Measurements from ENCODE around the gene ZNF491. TPM values are rescaled to one million over a fixed set of nuclear protein-coding genes. Genes with fewer than 3 reads are reported as not detected.
"Not testable (repeated sequence)": the region's sequence is repeated elsewhere in the genome, so short reads cannot be mapped to it uniquely, and the experiment has no call there.

Gene ZNF491
- total RNA-seq, 2 experiments from 2014 or later: 0.80 to 0.89 TPM

- CTCF ChIA-PET: interaction anchor here (0.6 kb wide), 1 partner anchor 22 kb away, joined by 4 read pairs; no protein-coding TSS in a partner anchor
- POLR2A ChIA-PET: interaction anchor here (0.6 kb wide), 1 partner anchor 22 kb away, joined by 6 read pairs; no protein-coding TSS in a partner anchor
Measured at GRCh38 chr19:11792942-11793341, 5.4 kb upstream of the ZNF491 start.

- ChIA-PET CTCF (interaction anchor here (0.6 to 5.3 kb wide), 32 partner anchors 10 to 458 kb away, joined by 3 to 48 read pairs (median 4); partner anchors contain the start of genes ZNF20, ZNF439, ZNF440 and ZNF441), POLR2A (interaction anchor here (0.6 to 1.3 kb wide), 6 partner anchors 23 to 781 kb away, joined by 3 to 5 read pairs (median 4); partner anchors contain the start of gene ZNF441)
Measured at GRCh38 chr19:11797491-11797890, 832 bp upstream of the ZNF491 start.

DNA sequence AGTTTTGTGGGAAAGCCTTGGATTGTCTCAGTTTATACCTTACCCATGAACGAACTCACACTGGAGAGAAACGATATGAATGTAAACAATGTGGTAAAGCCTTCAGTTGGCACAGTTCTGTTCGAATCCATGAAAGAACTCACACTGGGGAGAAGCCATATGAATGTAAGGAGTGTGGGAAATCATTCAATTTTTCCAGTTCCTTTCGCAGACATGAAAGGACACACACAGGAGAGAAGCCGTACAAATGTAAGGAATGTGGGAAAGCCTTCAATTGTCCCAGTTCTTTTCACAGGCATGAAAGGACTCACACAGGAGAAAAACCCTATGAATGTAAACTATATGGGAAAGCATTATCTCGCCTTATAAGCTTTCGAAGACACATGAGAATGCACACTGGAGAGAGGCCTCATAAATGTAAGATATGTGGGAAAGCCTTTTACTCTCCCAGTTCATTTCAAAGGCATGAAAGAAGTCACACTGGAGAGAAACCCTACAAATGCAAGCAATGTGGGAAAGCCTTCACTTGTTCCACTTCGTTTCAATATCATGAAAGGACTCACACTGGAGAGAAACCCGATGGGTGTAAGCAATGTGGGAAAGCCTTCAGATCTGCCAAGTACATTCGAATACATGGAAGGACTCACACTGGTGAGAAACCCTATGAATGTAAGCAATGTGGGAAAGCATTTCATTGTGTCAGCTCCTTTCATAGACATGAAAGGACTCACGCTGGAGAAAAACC lies 8.2 kb downstream of the ZNF491 start:
- ChIA-PET POLR2A (no interaction called here), CTCF (interaction anchor here (2.7 kb wide), 1 partner anchor 9 kb away, joined by 11 read pairs; the partner anchor contains the start of gene ZNF491)

DNA sequence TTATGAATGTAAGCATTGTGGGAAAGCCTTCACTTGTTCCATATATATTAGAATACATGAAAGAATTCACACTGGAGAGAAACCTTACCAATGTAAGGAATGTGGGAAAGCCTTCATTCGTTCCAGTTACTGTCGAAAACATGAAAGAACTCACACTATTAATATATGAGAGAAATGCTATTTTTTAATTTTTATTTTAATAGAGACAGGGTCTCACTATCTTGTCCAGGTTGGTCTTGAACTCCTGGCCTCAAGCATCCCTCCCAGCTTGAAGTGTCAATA lies 8.7 kb downstream of the ZNF491 start:
- CTCF ChIA-PET: interaction anchor here (2.7 kb wide), 1 partner anchor 10 kb away, joined by 11 read pairs; the partner anchor contains the start of gene ZNF491
- POLR2A ChIA-PET: no interaction called here

DNA sequence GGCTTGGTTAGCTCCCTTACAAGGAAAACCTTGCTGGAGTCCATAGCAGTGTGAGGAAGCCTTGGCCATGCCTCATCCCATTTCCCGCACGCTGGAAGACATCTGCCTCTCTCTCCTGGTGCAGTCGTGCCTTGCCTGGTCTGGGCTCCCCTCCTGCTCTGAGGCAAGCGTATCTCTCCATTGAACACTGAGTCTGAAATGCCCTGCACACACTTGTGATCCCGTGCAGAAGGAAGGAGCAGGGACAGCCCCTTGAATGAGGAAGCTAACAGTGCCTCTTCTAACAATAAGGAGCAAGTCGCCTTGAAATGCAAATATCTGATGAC lies 15.3 kb downstream of the ZNF491 start:
- ChIA-PET POLR2A (interaction anchor here (0.5 to 0.9 kb wide), 3 partner anchors 35 to 276 kb away, joined by 3 read pairs; partner anchors contain the start of gene ZNF441), CTCF (interaction anchor here (0.6 to 5.1 kb wide), 5 partner anchors 9 to 441 kb away, joined by 3 to 48 read pairs (median 3); partner anchors contain the start of gene ZNF491)

- ChIA-PET CTCF (interaction anchor here (0.6 to 5.1 kb wide), 3 partner anchors 15 to 442 kb away, joined by 4 to 48 read pairs (median 6); partner anchors contain the start of gene ZNF491), POLR2A (interaction anchor here (0.7 to 0.9 kb wide), 2 partner anchors 35 to 47 kb away, joined by 3 read pairs; partner anchors contain the start of gene ZNF441)
Measured at GRCh38 chr19:11814029-11814699, 15.8 kb downstream of the ZNF491 start, which contains the start of gene ZNF440. TSS of gene ZNF440 (plus strand) at chr19:11814273. CDS start at chr19:11814448, 175 bp downstream.

DNA sequence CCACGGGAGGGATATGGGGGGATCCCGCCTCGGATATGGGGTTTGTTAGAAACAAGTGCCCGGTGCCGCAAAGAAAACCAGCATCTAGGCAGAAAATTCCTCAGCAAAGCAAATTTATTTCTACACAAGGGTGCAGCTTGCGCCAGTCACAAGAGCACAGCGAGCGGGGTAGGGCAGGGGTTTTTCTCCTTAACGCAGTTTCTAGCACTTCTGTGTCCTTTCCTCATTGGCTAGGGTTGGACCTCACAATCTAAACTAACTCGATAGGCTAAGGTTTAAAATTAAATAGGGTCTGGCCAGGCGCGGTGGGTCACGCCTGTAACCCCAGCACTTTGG lies 16.3 kb downstream of the ZNF491 start:
- CTCF ChIA-PET: interaction anchor here (1.0 to 5.1 kb wide), 3 partner anchors 13 to 108 kb away, joined by 3 to 48 read pairs (median 6); partner anchors contain the start of gene ZNF491
- POLR2A ChIA-PET: no interaction called here

GRCh38 chr19:11821474-11822109 lies 23.3 kb downstream of the ZNF491 start:
- POLR2A ChIA-PET: no interaction called here
- CTCF ChIA-PET: no interaction called here

DNA sequence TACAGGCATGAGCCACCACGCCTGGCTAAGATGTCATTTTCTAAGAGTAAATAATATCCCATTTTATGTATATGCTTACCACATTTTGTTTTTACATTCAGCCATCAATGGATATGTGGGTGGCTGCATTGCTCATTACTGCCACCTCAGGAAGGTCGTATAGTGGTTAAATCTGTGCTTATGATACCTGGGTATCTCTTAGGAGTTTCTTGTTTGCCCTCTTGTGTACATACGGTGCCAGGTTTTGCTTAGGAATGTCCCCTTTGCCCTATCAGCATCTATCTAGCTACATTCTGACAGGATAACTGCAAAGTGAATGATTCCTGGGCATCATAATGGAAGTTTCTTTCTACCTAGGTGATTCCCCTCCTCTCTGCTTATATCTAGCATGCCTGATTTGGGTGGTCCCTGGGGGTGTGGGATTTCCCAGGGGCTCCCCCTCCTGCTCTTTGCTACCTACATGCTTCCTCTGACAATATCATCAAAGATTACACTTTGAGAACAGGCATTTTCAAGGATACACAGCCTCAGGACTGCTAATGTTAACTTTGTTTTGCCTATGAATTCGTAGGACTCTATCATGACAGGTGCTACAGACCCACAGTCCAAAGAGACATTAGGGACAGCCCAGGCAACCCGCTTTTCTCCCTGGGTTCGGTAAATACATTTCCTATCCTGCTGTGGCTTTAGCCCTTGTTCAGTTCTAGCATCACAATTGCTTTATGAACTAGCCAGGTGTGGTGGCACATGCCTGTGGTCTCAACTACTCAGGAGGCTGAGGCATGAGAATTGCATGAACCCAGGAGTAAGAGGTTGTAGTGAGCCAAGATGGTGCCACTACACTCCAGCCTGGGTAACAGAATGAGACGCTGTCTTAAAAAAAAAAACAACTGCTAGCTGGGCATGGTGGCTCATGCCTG lies 30.9 kb downstream of the ZNF491 start:
- POLR2A ChIA-PET, CTCF ChIA-PET: not testable (repeated sequence)

DNA sequence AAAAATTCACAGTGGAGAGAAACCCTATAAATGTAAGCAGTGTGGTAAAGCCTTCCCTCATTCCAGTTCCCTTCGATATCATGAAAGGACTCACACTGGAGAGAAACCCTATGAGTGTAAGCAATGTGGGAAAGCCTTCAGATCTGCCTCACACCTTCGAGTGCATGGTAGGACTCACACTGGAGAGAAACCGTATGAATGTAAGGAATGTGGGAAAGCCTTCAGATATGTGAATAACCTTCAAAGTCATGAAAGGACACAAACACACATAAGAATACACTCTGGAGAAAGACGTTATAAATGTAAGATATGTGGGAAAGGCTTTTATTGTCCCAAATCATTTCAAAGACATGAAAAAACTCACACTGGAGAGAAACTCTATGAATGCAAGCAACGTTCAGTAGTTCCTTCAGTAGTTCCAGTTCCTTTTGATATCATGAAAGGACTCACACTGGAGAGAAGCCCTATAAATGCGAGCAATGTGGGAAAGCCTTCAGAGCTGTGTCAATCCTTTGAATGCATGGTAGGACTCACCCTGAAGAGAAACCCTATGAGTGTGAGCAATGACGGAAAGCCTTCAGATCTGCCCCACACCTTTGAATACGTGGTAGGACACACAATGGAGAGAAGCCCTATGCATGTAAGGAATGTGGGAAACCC lies 34.1 kb downstream of the ZNF491 start:
- POLR2A ChIA-PET: no interaction called here
- CTCF ChIA-PET: no interaction called here

DNA sequence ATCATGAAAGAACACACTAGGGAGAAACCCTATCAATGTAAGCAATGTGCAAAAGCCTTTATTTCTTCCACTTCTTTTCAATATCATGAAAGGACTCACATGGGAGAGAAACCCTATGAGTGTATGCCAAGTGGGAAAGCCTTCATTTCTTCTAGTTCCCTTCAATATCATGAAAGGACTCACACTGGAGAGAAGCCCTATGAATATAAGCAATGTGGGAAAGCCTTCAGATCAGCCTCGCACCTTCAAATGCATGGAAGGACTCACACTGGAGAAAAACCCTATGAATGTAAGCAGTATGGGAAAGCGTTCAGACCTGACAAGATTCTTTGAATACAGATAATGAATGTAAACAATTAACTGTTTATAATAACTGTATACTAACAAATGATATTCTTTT lies 35.2 kb downstream of the ZNF491 start:
- ChIA-PET POLR2A (no interaction called here), CTCF (no interaction called here)

- POLR2A ChIA-PET: not testable (repeated sequence)
- CTCF ChIA-PET: interaction anchor here (0.6 kb wide), 1 partner anchor 784 kb away, joined by 4 read pairs; no protein-coding TSS in a partner anchor
Measured at GRCh38 chr19:11835626-11836066, 37.3 kb downstream of the ZNF491 start.

DNA sequence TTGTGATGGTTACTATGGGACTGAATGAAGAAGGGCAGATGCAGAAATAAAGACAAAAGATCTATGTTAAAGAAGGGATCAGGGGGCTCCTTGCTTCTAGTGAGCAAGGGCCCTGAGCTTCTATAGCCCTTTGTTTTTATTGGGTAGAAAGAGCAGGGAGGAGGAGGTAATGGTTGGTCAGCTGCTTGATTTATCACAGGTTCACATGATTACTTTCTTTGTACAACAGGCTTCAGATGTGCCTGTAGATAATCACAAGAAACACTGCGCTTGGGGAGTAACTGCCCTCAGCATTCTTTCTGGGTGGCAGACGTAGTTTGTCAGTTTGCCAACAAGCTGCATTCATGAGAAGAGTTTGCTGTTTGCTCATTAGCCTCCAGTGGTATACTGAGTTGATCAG lies 45.4 kb downstream of the ZNF491 start:
- POLR2A ChIA-PET: no interaction called here
- CTCF ChIA-PET: no interaction called here

DNA sequence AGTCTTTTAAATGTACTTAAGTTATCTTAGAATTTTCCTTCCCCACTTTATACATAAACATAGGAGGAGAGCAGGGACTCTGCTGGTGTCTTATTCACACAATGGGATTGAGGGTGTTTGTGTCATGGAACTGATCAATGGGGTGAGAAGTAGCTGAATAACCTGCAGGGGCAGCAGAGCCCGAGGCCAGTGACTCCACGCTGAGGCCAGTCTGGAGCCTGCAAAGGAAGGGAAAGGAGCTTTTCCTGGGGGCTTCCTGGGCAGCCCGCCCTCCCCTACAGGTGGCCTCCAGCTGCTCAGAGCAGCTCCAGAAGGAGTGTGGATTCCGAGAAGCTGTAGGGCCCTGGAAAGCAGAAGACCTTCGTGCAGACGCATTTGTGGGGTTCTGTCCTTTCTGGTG lies 49.3 kb downstream of the ZNF491 start:
- POLR2A ChIA-PET: not testable (repeated sequence)
- CTCF ChIA-PET: interaction anchor here (1.5 kb wide), 1 partner anchor 50 kb away, joined by 5 read pairs; no protein-coding TSS in a partner anchor

- POLR2A ChIA-PET: no interaction called here
- CTCF ChIA-PET: interaction anchor here (1.0 to 1.5 kb wide), 2 partner anchors 51 to 212 kb away, joined by 3 to 5 read pairs; no protein-coding TSS in a partner anchor
Measured at GRCh38 chr19:11848200-11848593, 49.9 kb downstream of the ZNF491 start.

DNA sequence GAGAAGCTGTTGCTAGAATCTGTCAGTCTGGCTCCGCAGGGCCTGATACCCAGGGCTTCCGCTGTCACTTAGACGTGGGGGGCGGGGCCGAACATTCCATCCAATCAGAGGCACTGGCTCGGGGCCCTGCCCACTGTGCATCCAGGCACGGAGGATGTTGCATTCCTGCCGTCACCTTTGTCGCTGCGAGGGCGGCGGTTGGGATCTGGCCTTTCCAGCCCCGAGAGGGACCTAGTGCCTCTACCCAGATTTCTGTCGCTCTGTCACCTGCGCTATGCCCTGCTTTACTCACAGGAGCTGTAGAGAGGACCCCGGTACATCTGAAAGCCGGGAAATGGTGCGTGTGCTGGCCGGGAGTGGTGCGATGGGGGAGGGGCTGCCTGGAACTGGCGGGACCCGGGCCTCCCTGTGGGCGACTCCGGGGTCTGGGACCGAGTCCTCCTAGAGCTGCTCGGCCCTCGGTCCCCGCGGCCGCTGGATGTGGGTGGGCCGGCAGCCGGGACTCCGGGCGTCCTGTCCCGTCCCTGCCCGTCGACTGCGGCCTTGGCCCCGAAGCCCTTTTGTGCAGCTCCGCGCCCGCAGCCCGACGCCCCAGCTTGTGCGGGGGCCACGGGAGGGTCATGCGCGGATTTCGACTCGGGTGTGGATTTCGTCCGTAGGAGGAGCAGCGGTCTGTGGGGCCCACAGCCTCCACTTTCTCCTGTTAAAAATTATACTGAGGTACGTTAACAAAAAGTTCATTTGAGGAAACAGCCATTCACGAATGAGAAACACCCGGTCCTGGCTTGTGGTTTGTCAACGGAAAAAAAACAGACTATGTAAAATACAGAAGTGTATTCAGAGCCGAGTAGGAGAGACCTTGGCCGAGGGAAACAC lies 50.5 kb downstream of the ZNF491 start, which contains the start of gene ZNF439:
TSS of gene ZNF439 (plus strand) at position 133 of the 876 bp plus-strand sequence. CDS start at position 275, 142 bp downstream.
- POLR2A ChIA-PET: interaction anchor here (0.5 to 0.8 kb wide), 2 partner anchors 35 to 829 kb away, joined by 3 read pairs; partner anchors contain the start of gene ZNF440
- CTCF ChIA-PET: interaction anchor here (1.0 to 1.5 kb wide), 2 partner anchors 51 to 211 kb away, joined by 3 to 5 read pairs; no protein-coding TSS in a partner anchor

GRCh38 chr19:11850289-11850688 lies 52.0 kb downstream of the ZNF491 start:
- CTCF ChIA-PET: interaction anchor here (1.3 to 1.6 kb wide), 2 partner anchors 29 to 52 kb away, joined by 4 to 5 read pairs; partner anchors contain the start of gene ZNF491
- POLR2A ChIA-PET: not testable (repeated sequence)
